Stimulated activated naive CD4-positive, alpha-beta T cell treated with Interleukin-2 at 50 U/mL for 16 hours (primary cell): ENCODE results near the gene KLK3.
A peak's percentile ranks its signal among the peaks of the same experiment; 100 is the strongest.
"Not testable (repeated sequence)": the region's sequence is repeated elsewhere in the genome, so short reads cannot be mapped to it uniquely, and the experiment has no call there.

Source experiments
- DNase-seq: peaks from one replicate; lab custom pipeline; 2025; lab: John Stamatoyannopoulos, UW

KLK3 gene

GRCh38 chr19:50854636-50855410, at the start of gene KLK3:
KLK3 (plus strand) TSS chr19:50854915; CDS start chr19:50854956, 41 bp downstream.
- no peak for DNase-seq

GRCh38 chr19:50808856-50809255, 45.9 kb upstream of the KLK3 start:
- DNase-seq: no peak

GRCh38 chr19:50811622-50812238, 43.0 kb upstream of the KLK3 start:
- DNase-seq: not testable (repeated sequence)

- DNase-seq: no peak
These were observed 42.2 kb upstream of the KLK3 start for GRCh38 chr19:50812474-50812873.

- DNase-seq: no peak
These were observed 39.8 kb upstream of the KLK3 start for GRCh38 chr19:50814883-50815282.

- DNase-seq: no peak
These were observed 39.3 kb upstream of the KLK3 start for GRCh38 chr19:50815439-50815838.

GRCh38 chr19:50817941-50818858, 36.5 kb upstream of the KLK3 start:
- DNase-seq: peak; percentile 30

- no peak for DNase-seq
These were observed 35.7 kb upstream of the KLK3 start for GRCh38 chr19:50818859-50819472.

- no peak for DNase-seq
These were observed 35.1 kb upstream of the KLK3 start for GRCh38 chr19:50819636-50820035.

- DNase-seq: no peak
These were observed 34.6 kb upstream of the KLK3 start for GRCh38 chr19:50820086-50820485.

GRCh38 chr19:50820549-50821247, 34.0 kb upstream of the KLK3 start:
- no peak for DNase-seq

GRCh38 chr19:50821248-50821612, 33.5 kb upstream of the KLK3 start:
- no peak for DNase-seq

- DNase-seq: no peak
These were observed 33.1 kb upstream of the KLK3 start for GRCh38 chr19:50821622-50822021.

GRCh38 chr19:50822661-50823208, 32.0 kb upstream of the KLK3 start:
- no peak for DNase-seq

- DNase-seq: no peak
These were observed 31.2 kb upstream of the KLK3 start, which contains the start of gene KLK1 for GRCh38 chr19:50823389-50824042. KLK1 (minus strand) TSS chr19:50823787; CDS start chr19:50823748, 39 bp downstream.

GRCh38 chr19:50826492-50827240, 28.0 kb upstream of the KLK3 start:
- no peak for DNase-seq

- no peak for DNase-seq
These were observed 27.2 kb upstream of the KLK3 start for GRCh38 chr19:50827476-50827875.

- DNase-seq: no peak
These were observed 24.9 kb upstream of the KLK3 start for GRCh38 chr19:50829801-50830200.

GRCh38 chr19:50830266-50831025, 24.3 kb upstream of the KLK3 start:
- DNase-seq: no peak
